CD4-positive, alpha-beta T cell treated with Interleukin-12 subunit alpha and Interleukin-12 subunit beta, for 1 hour (primary cell): ENCODE data around the gene HMG20A.
"Not testable (repeated sequence)": the region's sequence is repeated elsewhere in the genome, so short reads cannot be mapped to it uniquely, and the experiment has no call there.

Experiments
- DNase-seq: peaks from one replicate; pipeline ENCODE4 v3.0.0-alpha.2; 2020

The HMG20A gene

GRCh38 chr15:77409259-77410156 lies 11.2 kb upstream of the HMG20A start:
- DNase-seq = peak; percentile 29

DNA sequence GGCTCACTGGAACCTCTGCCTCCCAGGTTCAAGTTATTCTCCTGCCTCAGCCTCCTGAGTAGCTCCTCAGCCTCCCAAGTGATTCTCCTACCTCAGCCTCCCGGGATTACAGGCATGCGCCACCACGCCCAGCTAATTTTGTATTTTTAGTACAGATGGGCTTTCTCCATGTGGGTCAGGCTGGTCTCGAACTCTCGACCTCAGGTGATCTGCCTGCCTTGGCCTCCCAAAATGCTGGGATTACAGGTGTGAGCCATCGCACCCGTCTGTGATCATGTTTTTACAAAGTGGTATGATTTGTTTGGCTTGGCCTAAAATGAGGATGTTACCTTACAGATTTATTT lies 10.6 kb upstream of the HMG20A start:
- DNase-seq = not testable (repeated sequence)

DNA sequence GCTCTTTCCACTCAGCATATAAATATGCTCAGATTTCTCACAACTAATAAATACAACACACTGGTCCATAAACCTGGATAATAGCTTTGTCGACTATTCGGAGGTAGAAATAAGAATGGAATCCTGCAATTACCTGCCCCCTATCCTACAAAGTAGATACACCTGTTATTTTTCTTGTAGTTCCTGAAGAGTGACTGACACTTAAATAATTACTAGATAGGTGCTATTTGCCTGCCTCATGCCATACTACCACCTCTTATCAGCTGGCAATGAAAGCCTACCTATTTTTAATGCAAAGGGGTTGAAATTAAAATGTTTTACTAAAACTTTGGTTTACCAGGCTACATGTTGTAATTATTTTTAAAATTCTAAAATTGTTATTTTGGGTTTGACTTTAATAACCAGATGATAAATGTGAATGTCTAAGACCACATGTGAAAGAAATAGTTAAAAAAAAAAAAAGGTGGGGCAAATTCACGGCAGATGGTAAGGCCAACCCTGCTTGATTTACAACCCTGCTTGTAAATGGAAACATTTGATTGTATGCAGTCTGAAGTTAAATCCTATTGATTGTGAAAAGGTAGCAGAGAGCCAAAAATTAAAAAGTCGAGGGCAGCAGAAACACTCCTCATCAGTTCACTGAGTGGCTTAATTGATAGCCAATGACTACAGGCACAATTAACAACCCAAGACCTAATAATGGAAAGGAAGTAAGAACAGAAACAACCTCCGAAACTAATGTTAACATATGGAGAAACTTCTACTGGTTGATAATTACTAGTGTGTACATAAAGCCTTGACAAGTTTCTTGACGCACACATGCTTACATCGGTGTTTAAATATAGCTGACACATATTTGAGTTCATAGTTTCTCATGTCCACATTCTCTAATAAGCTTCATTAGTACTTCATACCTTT lies 9.7 kb upstream of the HMG20A start:
- no peak for DNase-seq

DNA sequence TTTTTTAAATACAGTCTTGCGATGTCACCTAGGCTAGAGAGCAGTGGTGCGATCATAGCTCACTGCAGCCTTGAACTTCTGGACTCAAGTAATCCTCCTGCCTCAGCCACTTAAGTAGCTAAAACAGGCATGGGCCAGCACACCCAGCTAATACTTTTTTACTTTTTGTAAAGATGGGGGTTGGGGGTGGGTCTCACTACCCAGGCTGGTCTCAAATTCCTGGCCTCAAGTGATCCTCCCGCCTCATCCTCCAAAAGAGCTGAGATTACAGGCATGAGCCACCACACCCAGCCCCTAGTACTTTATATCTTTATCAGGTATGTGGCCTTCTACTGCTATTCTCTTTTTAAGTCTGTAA lies 9.1 kb upstream of the HMG20A start:
- DNase-seq = no peak

- no peak for DNase-seq
Observed at GRCh38 chr15:77412972-77413698, 7.6 kb upstream of the HMG20A start.

DNA sequence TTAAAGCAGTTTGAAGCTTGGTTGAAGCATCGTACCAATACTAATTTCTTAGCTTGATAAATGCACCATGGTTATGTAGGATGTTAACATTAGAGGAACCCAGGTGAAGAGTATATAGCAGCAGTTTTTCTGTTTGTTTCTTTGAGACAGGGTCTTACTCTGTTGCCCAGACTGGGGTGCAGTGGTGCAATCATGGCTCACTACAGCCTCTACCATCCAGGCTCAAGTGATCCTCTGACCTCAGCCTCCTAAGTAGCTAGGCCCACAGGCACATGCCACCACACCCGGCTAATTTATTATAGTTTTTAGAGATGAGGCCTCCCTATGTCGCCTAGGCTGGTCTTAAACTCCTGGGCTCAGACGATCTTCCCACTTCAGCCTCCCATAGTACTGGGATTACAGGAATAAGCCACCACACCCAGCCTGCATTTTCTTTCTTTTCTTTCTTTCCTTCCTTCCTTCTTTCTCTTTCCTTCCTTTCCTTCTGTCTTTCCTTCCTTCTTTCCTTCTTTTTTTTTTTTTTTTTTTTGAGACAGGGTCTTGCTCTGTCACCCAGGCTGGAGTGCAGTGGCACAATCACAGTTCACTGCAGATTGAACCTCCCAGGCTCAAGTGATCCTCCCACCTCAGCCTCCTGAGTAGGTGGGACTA lies 6.9 kb upstream of the HMG20A start:
- DNase-seq = no peak

DNA sequence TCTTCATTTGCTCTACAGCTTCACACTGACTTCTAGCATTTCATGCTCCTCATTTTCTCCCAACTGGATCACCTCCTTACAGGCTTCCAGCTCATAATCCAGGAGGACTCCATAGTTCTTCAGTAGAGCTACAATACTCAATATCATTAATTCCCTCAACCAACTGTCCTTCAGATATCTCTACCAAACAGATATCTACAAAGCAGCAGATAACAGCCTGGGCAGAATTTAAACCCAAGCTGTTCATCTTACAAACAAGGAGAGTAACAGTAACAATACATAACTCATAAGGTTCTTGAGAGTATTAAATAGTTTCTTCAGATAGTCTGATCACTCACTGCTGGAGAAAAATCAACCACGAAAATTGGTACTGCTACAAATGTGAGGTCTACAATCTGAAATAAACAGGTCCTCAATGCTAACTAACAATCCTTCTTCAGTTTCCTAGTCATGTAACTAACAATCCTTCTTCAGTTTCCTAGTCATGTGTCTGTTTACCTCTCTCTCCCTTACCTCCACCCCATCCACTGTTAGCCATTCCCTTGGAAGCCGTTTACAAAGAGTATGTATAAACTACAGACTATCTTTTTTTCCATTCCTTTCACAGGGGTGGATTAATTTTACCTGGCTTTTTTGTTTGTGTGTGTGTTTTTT lies 5.8 kb upstream of the HMG20A start:
- no peak for DNase-seq

GRCh38 chr15:77415450-77416147 lies 5.1 kb upstream of the HMG20A start:
- no peak for DNase-seq

DNA sequence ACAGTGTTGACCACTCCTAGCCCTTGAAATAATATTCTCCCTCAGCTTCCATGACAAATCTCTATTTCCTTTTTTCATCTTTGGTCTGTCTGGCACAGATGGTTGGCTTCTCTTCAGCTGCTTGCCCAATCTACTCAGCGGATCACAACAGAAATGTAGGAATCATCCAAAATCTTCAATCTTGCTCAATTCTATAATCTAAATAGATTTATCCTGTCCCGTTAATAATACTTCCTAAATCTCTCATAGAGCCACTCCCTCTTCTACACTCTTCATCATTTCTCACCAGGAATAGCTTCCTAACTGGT lies 4.6 kb upstream of the HMG20A start:
- DNase-seq = no peak

GRCh38 chr15:77416954-77417353 lies 3.7 kb upstream of the HMG20A start:
- DNase-seq = no peak

- no peak for DNase-seq
Observed at GRCh38 chr15:77417602-77418001, 3.1 kb upstream of the HMG20A start.

- DNase-seq = no peak
Observed at GRCh38 chr15:77418391-77418965, 2.2 kb upstream of the HMG20A start.

DNA sequence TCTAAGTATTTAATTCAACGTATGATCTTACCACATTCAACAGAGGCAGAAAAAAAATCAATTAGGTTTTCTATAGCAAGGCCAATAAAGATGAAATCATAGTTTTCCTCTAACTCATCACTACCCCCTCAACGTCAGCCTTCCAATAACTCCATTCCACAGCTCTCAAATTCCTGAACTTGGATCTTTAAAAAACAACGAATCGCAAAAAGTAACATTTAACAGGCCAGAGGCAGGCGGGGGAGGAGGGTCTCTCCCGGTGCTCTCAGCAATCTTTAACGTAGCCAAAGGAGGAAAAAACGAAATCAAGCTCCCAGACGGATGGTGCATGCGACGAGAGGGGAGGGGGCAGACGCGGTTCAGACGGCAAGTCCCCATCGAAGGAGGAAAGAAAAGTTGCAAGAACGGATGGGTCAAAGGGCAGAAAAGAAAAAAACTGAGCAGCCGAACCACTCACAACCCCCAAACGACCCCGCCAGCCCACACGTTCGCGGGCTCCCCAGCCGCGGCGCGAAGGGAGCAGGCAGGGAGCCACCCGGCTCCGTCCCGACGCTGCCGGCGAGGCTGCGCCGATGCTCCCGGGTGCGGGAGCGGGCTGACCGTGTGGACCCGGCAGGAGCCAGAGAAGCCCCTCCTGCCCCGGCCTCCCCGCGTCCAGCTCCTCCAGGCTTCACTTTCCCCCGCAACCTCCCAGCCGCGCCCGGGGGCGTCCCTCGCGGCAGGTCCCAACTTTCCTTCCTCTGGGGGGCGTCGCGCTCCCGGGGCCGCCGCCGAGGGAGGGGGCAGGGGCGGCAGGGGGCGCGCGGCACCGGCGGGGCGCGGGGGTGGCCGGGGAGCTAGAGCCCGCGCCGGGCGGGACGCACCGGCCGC lies 1.5 kb upstream of the HMG20A start:
- DNase-seq = peak; percentile 16

DNA sequence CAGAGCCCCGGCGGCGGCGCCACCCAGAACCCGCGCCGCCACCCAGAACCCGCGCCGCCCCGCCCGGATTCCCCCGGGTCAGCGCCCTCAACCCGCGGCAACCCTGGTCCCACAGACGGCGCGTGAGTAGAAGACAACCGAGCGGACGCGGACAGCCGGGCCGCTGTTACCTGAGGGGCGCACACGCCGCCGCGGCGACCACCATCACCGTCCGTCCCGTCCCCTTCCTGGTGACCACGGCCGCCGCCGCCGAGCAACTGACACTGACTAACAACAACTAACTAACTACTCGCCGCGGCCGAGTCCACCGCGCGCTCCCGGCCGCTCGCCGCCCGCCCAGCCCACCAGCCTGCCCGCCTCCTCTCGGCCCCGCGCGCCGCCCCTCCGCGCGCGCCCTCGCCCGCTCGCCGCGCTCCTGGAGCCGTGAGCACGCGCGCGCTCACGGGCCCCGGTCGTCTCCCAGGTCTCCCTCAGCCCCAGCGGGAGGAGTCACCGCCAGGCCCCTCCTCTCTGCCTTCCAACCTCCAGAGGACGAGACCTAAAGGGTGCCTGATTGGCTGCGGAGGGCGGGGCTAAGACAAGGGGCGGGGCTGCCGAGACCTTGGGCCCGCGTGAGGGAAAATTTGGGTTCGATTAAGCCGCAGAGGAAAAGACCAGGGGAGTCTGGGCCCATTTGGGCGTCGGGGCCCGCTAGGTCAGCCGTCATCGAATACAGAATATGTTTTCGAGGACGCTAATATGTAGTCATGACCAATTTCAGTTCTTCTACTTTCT lies 665 bp upstream of the HMG20A start, which contains the start of gene PEAK1:
TSS of gene PEAK1 (minus strand) at position 269 of the 774 bp plus-strand sequence. CDS start 238,178 bp downstream, outside the sequence.
- DNase-seq = peak; percentile 100

- DNase-seq = no peak
Observed at GRCh38 chr15:77421370-77421700, 647 bp downstream of the HMG20A start.

DNA sequence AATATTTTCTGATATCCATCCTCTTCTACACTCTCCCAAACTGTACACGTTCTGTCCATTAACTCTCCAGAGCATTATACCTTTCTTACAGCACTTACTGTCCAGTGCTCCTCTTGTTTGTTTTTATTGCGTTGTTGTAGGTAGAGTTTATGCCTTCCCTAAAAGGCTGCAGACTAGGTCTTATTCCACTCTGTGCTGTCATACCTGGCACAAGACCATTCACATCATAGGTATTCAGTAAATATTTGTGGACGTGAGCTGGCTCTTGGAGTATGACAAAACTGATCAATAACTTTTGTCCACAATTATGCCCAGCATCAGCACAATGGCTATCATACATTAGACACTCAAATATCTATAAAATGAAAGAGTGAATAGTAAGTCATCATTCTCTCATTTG lies 4.4 kb downstream of the HMG20A start:
- DNase-seq = no peak

DNA sequence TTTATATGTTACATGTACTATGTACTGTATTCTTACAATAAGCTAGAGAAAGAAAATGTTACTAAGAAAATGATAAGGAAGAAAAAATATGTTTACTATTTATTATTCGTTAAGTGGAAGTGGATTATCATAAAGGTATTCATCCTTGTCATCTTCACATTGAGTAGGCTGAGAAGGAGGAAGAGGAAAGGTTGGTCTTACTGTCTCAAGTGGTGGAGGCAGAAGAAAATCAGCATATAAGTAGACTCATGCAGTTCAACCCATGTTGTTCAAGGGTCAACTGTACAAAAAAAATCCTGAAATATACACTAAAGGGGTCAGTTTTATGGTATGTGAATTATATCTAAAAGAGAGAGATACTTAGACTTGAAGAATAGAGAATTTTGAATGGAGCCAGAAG lies 5.7 kb downstream of the HMG20A start:
- no peak for DNase-seq

DNA sequence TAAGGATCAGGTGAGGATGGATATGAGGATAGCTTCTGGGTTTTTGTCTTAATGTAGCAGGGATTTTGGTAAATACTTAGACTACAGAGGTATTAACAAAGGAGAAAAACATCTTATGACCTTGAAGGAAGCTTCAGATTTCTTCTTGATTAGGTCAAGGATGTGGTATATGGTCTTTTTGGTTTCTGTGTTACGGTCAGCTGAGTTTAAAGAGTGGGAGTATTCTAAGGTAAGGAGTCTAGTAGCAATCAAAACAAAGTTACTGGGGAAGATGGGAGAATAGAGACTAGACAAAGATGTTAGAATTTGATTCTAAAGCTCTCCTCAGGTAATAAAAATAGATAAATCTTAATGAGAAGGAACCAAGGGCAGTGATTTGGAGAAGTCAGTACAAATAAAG lies 6.2 kb downstream of the HMG20A start:
- DNase-seq = no peak

DNA sequence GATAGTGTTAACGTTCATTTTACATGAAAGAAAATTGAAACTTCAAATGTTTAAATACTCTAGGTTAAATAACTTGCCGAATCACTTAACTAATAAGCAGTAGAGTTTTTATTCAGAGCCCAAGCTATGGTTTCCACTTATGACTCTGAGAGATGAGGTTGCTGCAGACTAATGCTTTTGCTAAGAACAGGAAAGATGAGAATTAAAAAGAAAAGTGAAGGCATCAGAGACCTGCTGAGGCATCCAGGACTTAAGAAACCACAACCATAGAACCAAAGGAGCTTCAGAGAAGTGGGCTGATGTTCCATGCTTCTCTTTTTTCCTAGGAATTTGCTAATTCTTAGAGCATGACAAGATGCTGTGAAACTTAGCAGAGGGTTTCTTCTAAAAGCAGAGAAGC lies 9.5 kb downstream of the HMG20A start:
- DNase-seq = no peak

DNA sequence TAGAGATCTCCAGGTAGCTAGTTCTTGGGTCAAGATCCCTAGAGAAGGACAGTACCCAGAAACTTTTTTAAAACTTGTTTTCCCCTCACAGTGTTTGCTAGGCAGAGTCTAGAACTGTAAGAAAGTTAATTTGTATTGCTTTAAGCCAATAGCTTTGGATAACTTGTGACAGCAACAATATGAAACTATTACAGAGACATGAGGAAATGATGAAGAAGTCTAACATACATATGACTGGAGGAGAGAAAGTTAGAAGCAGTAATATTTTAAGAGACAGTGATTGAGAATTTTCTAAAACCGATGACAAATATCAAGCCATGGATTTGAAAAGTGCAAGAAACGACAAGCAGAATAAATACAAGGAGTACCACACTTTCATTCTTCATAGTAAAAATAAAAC lies 10.0 kb downstream of the HMG20A start:
- DNase-seq = no peak
